ENCODE results near the gene PIK3AP1. TPM values are rescaled to one million over a fixed set of nuclear protein-coding genes. Genes with fewer than 3 reads are reported as not detected.
A peak's percentile ranks its signal among the peaks of the same experiment; 100 is the strongest.
"Not testable (repeated sequence)": the region's sequence is repeated elsewhere in the genome, so short reads cannot be mapped to it uniquely, and the experiment has no call there.

Gene PIK3AP1
- total RNA-seq, 2 experiments from 2014 or later, result 0.72 to 1.1 TPM

- Mint-ChIP-seq H3K9me3 (no peaks in the 10 kb centered on the region), H3K4me1 (peaks cover 5% of the 10 kb centered on the region), H3K36me3 (ENCODE audit: low read depth) (peaks cover 30% of the 10 kb centered on the region), H3K4me3 (no peak overlapping the region), H3K27me3 (no peaks in the 10 kb centered on the region), H3K27ac (no peak overlapping the region)
- no peak for DNase-seq
- ChIA-PET CTCF (no interaction called here), POLR2A (no interaction called here)
Measured at GRCh38 chr10:96560966-96561887, 159.1 kb downstream of the PIK3AP1 start.

- H3K4me3 Mint-ChIP-seq, result no peak overlapping the region
- no peak overlapping the region for H3K27ac Mint-ChIP-seq
Measured at GRCh38 chr10:96560489-96560888, 159.8 kb downstream of the PIK3AP1 start.

GRCh38 chr10:96556003-96556402 is 164.3 kb downstream of the PIK3AP1 start:
- Mint-ChIP-seq H3K9me3 (no peaks in the 10 kb centered on the region), H3K4me3 (no peak overlapping the region), H3K27ac (no peak overlapping the region), H3K4me1 (no peaks in the 10 kb centered on the region), H3K27me3 (no peaks in the 10 kb centered on the region), H3K36me3 (ENCODE audit: low read depth) (peaks cover 23% of the 10 kb centered on the region)
- CTCF ChIA-PET, result interaction anchor here (1.1 kb wide), 1 partner anchor 40 kb away, joined by 3 read pairs; no protein-coding TSS in a partner anchor
- DNase-seq, result peak; percentile 17
- POLR2A ChIA-PET, result no interaction called here

More at GRCh38 chr10:96560489-96560888, 159.8 kb downstream of the PIK3AP1 start:
- Mint-ChIP-seq H3K36me3 (ENCODE audit: low read depth) (peaks cover 30% of the 10 kb centered on the region), H3K4me1 (no peaks in the 10 kb centered on the region), H3K27me3 (no peaks in the 10 kb centered on the region), H3K9me3 (no peaks in the 10 kb centered on the region)
- ChIA-PET CTCF (no interaction called here), POLR2A (no interaction called here)
- no peak for DNase-seq

GRCh38 chr10:96555330-96555729 is 165.0 kb downstream of the PIK3AP1 start:
- no peaks in the 10 kb centered on the region for H3K27me3 Mint-ChIP-seq
- DNase-seq, result no peak
- no peaks in the 10 kb centered on the region for H3K9me3 Mint-ChIP-seq
- no peak overlapping the region for H3K27ac Mint-ChIP-seq
- H3K4me3 Mint-ChIP-seq, result no peak overlapping the region
- ChIA-PET CTCF (no interaction called here), POLR2A (no interaction called here)
- H3K36me3 Mint-ChIP-seq (ENCODE audit: low read depth), result peaks cover 19% of the 10 kb centered on the region
- H3K4me1 Mint-ChIP-seq, result no peaks in the 10 kb centered on the region

- H3K27ac Mint-ChIP-seq, result no peak overlapping the region
- CTCF ChIA-PET, result no interaction called here
- H3K4me3 Mint-ChIP-seq, result no peak overlapping the region
- no peak for DNase-seq
- POLR2A ChIA-PET, result no interaction called here
- no peaks in the 10 kb centered on the region for H3K4me1 Mint-ChIP-seq
- no peaks in the 10 kb centered on the region for H3K27me3 Mint-ChIP-seq
- no peaks in the 10 kb centered on the region for H3K9me3 Mint-ChIP-seq
- peaks cover 35% of the 10 kb centered on the region for H3K36me3 Mint-ChIP-seq (ENCODE audit: low read depth)
Measured at GRCh38 chr10:96548589-96548988, 171.7 kb downstream of the PIK3AP1 start.

GRCh38 chr10:96545558-96545957 is 174.8 kb downstream of the PIK3AP1 start:
- CTCF ChIA-PET, H3K27me3 Mint-ChIP-seq, H3K9me3 Mint-ChIP-seq, POLR2A ChIA-PET, DNase-seq, H3K4me1 Mint-ChIP-seq, H3K4me3 Mint-ChIP-seq: not testable (repeated sequence)
- Mint-ChIP-seq H3K27ac (peak overlapping the region; percentile 52), H3K36me3 (ENCODE audit: low read depth) (peaks cover 45% of the 10 kb centered on the region)

Other genes with a start within 250 kb of the PIK3AP1 start
- gene TLL2, start 206.6 kb downstream of the PIK3AP1 start, total RNA-seq, result under 1 TPM in 1 of 2 experiments, not detected in 1; 0.17 TPM
- 10 to 100 TPM; 73.5 to 76.1 TPM for gene TM9SF3, start 133.5 kb downstream of the PIK3AP1 start, total RNA-seq
- 10 to 100 TPM; 31.1 to 32.0 TPM for gene LCOR, start 111.8 kb upstream of the PIK3AP1 start, total RNA-seq

Measured in activated CD4-positive, alpha-beta T cell treated with anti-CD3 and anti-CD28 coated beads, Interleukin-2, amount 10 ng/mL, durations not matched to agents 7 days and 5 days (primary cell).